GM12873 (cell line): Measurements from ENCODE around the gene CDK6.

Experiments used
- TF ChIP-seq, protein P1 (sequence below): IDR thresholded peaks from 2 replicates; pipeline ENCODE4 v1.5.1; 2012; ENCODE audit warnings: low read depth, mild to moderate bottlenecking, moderate library complexity, low read length, control low read depth; ENCODE audit not compliant: insufficient read depth; ENCODE audit errors: missing control alignments

CDK6 gene

DNA sequence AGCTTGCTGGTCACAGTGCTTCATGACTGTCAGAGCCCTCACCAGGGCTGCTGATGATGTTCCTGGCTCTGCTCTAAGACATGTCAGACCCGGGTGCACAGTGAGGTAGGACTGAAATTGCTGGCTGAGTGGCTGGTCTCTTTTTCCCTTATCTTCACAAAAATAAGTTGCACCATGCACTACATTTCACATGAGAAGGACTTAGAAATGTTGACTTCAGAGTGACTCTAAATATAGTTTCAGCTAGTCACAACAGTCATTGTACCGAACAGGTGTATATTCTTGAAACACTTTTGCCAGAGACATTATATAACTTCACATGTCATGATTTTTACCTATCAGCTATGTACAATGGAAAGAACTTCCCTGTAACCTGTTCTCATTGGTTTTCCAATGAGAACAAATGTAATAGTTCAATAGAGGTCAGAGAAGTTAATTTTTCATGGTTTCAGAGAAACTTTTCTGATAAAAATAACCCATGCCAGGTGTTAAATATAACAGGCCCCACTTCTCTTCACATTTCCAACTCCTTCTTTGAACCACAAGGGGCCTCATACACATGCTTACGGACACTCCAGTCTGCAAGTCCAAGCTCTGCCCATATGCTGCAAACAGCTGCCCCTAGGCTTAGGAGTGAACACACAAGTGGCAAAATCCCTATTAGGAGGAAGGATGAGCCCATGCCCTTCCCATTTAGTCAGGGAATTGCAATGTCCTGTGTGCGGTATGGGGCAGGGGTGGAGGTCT is 115.6 kb downstream of the CDK6 start:
- TF ChIP-seq, protein P1, sequence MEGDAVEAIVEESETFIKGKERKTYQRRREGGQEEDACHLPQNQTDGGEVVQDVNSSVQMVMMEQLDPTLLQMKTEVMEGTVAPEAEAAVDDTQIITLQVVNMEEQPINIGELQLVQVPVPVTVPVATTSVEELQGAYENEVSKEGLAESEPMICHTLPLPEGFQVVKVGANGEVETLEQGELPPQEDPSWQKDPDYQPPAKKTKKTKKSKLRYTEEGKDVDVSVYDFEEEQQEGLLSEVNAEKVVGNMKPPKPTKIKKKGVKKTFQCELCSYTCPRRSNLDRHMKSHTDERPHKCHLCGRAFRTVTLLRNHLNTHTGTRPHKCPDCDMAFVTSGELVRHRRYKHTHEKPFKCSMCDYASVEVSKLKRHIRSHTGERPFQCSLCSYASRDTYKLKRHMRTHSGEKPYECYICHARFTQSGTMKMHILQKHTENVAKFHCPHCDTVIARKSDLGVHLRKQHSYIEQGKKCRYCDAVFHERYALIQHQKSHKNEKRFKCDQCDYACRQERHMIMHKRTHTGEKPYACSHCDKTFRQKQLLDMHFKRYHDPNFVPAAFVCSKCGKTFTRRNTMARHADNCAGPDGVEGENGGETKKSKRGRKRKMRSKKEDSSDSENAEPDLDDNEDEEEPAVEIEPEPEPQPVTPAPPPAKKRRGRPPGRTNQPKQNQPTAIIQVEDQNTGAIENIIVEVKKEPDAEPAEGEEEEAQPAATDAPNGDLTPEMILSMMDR: peak; percentile 44

DNA sequence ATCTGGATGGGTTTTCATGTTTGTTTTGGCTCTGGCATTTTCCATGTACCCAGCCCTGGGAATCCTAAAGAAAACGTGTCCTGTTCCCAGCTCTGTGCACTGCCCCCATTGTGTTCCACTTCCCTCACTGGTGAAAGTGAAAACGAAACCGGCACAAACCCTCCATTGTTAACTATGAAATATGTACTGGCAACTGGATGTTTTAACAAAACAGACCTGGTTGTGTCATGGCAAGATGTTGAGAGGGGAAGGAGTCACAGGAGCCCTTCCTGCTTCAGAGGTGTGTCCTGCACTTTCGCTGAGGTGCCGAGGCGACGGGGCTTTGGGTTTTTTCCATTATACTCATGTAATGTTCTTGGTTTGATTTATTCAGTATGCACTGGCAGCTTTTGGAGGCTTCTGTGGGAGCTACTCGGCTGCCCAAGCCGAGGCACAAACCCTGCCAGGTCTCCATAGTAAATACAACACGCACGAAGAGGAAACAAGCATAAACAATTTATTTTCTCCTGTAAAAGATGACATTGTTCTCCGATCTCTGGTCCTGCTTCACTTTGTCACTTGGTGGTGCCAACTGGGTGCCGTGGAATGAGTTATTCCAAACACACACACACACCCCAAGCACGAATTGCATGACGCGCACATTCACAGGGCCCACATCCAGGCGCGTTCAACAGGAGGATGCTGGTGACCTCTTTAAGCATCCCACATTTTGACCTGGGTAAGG is 118.2 kb downstream of the CDK6 start:
- TF ChIP-seq, protein P1: no peak

DNA sequence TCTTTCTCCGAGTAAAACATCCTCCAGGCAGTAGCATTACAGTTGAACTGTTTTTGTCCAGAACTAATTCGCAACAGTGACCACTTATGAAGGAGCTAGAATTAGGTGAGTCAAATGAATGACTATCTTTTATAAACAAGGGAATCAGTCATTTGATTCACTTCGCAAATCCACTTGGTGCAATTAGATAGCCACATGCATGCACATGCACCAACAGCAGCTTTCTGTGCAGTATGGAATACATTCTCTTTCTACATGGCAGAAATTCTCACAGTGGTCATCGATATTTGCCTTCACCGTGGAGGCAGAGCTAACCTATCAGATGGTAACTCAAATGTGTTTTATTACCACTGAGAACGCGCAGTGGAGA is 118.8 kb downstream of the CDK6 start:
- TF ChIP-seq, protein P1: no peak

DNA sequence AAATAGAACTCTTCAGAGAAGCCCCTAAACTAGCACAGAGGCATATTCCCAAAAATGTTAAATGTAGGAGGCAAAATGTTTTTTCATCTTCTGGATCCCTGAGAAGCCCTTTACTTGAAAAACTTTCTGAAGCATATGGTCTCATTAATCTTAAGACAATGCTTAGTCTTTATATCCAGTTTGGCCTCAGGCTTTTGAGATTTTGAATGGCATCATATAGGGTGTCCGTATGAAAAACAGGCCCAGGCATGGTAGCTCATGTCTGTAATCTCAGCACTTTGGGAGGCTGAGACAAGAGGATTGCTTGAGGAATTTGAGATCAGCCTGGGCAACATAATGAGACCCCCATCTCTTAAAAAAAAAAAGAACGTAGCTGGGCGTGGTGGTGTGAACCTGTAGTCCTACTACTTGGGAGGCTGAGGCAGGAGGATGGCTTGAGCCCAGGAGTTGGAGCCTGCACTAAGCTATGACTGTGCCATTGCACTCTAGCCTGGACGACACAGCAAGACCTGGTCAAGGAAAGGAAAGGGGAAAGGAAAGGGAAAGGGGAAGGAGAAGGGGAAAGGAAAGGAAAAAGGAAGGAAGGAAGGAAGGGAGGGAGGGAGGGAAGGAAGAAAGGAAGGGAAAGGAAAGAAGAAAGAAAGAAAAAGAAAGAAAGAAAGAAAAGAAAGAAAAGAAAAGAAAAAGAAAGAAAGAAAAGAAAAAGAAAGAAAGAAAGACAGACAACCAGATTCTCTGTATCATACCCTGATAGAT is 119.4 kb downstream of the CDK6 start:
- TF ChIP-seq, protein P1: no peak

DNA sequence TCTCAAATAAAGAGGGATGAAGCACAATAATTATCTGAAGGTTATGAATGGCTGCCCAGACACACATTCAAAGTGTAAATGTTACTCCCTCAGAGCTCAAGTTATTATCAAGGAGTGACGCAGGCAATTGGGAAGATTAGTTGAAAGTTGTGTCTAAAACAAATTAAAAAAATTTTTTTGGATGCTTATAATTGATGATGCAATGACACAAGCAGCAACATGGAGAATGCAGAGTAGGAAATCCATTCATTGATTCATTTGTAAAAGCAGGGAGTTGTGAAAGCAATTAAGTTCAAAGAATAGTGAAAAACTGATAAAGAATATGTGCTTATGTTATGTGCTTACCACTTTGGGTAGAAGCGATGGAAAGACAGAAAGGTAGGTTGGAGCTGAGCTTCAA is 120.4 kb downstream of the CDK6 start:
- TF ChIP-seq, protein P1: no peak

DNA sequence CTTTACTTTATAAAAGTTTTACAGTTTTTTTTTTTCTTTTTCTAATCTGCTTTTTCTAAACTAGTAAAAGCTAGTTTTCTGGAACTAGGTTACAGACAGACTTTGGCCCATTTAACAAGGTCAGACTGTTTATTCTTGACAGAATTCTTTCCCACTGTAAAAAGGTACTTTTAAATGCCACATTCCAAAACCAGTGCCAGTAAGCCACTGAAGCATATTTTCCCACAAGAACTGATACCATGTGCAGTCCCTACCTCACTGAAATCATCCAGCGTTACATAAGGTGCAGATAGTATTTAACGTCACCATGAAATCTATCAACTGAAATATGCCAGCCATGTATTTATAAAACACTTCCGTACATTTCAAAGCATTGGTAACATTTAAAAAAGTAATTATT is 121.6 kb downstream of the CDK6 start:
- TF ChIP-seq, protein P1: no peak

DNA sequence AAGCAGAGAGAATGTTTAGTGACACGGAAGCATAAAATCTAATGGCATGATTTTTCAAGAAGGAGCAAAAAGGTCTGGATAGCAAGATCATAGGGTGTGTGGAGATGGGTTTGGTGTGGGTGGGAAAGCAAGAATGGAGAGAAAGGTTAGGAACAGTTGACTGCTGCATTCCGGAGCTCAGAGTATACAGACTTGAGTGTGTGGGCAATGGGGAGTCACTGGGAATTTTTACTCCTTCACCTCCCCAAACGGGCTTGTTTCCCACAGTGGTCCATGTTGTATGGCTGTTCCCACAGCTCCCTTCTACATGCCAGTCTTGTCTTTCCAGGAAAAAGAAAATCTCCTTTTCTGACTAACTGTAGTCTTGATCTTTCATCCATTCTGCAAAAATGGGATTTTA is 122.1 kb downstream of the CDK6 start:
- TF ChIP-seq, protein P1: no peak
